ENCODE data around the gene SP140.
"Not testable (repeated sequence)": the region's sequence is repeated elsewhere in the genome, so short reads cannot be mapped to it uniquely, and the experiment has no call there.

The SP140 gene

DNA sequence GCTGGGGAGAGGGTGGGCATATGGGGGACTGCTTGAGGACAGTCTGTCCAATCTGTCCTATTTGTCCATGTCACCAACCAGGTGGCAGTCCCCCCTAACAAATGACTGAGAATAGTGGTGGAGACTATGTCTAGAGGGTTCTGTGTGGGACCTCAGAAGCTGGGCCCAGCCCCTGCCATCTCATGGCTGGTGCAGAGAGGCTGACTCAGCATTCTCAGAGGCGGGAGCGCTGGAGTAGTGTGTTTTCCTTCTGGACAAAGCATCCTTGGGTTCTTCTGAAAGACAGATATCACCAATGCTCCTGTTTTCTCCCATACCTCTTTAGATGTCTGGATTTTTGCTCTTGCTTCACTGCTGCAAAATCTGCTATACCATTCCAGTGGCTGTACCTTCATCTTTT is 57.4 kb downstream of the SP140 start:
- no CpG with 5 or more reads among the region's 2 CpGs for WGBS (ENCODE audit: insufficient coverage, insufficient read length)
- H3K9me3 ChIP-seq (ENCODE audit: control insufficient read depth, insufficient read depth, low read length): no peaks in the 10 kb centered on the region
- H3K4me3 ChIP-seq (ENCODE audit: low read length): no peak overlapping the region

DNA sequence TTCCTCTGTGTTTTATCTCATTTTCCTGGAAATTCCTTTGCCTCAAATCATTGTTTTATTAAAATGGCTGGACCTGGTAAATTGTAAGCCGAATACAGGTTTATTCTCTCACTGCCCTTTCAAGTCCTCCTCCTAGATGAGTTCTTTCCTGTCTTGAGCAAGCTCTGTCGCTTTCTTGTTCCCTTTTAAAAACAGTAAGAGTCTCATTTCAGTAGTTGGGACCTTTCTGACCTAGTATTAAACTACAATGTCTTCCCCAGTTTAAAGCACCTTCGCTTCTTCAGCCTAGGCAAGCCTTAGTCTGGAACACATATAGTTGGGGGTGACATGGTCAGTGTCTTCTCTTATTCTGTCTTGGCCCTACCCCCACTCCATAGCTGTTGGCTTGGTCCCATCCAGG is 60.5 kb downstream of the SP140 start:
- H3K4me3 ChIP-seq (ENCODE audit: low read length): no peak overlapping the region
- DNase-seq (ENCODE audit: low read depth, low spot score): no peak
- no peak overlapping the region for H3K27ac ChIP-seq (ENCODE audit: low read length)
- no peaks in the 10 kb centered on the region for H3K9me3 ChIP-seq (ENCODE audit: control insufficient read depth, insufficient read depth, low read length)
- H3K4me1 ChIP-seq (ENCODE audit: control insufficient read depth, insufficient read depth, low read length): no peaks in the 10 kb centered on the region
- H3K27me3 ChIP-seq (ENCODE audit: control insufficient read depth, insufficient read depth, low read length): no peaks in the 10 kb centered on the region
- no CpG with 5 or more reads among the region's 3 CpGs for WGBS (ENCODE audit: insufficient coverage, insufficient read length)
- no peaks in the 10 kb centered on the region for H3K36me3 ChIP-seq (ENCODE audit: control insufficient read depth, insufficient read depth, low read length)

More for the DNA sequence above, 57.4 kb downstream of the SP140 start:
- DNase-seq (ENCODE audit: low read depth, low spot score): no peak
- Histone ChIP-seq H3K27ac (ENCODE audit: low read length) (no peak overlapping the region), H3K4me1 (ENCODE audit: control insufficient read depth, insufficient read depth, low read length) (no peaks in the 10 kb centered on the region), H3K27me3 (ENCODE audit: control insufficient read depth, insufficient read depth, low read length) (no peaks in the 10 kb centered on the region), H3K36me3 (ENCODE audit: control insufficient read depth, insufficient read depth, low read length) (no peaks in the 10 kb centered on the region)

DNA sequence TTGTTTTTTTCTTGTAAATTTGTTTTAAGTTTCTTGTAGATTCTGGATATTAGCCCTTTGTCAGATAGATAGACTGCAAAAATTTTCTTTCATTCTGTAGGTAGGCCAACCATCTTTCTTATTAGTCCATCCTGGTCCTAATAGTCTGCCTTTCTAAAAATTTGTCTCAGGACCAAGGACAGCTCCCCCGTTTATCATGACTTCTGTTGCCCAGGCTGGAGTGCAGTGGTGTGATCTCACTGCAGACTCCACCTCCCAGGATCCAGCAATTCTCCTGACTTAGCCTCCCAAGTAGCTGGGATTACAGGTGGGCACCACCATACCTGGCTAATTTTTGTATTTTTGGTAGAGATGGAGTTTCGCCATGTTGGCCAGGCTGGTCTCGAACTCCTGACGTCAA is 63.8 kb downstream of the SP140 start:
- not testable (repeated sequence) for H3K4me1 ChIP-seq (ENCODE audit: control insufficient read depth, insufficient read depth, low read length); H3K36me3 ChIP-seq (ENCODE audit: control insufficient read depth, insufficient read depth, low read length); H3K27me3 ChIP-seq (ENCODE audit: control insufficient read depth, insufficient read depth, low read length); H3K4me3 ChIP-seq (ENCODE audit: low read length); H3K27ac ChIP-seq (ENCODE audit: low read length); H3K9me3 ChIP-seq (ENCODE audit: control insufficient read depth, insufficient read depth, low read length)
- WGBS (ENCODE audit: insufficient coverage, insufficient read length): no CpG with 5 or more reads among the region's 4 CpGs
- peak; percentile 11 for DNase-seq (ENCODE audit: low read depth, low spot score)

DNA sequence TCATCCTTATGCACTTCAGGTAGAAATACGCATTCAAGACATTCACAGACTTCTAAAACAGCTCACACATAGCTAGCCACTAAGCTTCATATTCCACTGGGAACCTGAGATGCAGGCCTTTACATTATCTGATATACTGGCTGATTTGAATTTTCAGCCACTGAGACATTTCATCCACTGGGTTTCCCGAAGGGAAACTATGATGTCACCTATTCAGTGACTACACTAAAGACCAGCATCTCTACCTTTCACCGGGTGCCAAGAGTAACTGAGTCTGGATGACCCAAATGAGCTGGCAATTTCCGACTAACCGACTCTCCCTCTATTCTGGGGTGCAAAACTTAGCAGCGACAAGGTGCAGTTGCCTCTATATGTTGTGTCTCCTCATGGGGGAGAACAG is 69.7 kb downstream of the SP140 start:
- no CpG with 5 or more reads among the region's 6 CpGs for WGBS (ENCODE audit: insufficient coverage, insufficient read length)
- no peaks in the 10 kb centered on the region for H3K9me3 ChIP-seq (ENCODE audit: control insufficient read depth, insufficient read depth, low read length)
- no peaks in the 10 kb centered on the region for H3K36me3 ChIP-seq (ENCODE audit: control insufficient read depth, insufficient read depth, low read length)
- no peak overlapping the region for H3K4me3 ChIP-seq (ENCODE audit: low read length)
- H3K4me1 ChIP-seq (ENCODE audit: control insufficient read depth, insufficient read depth, low read length): no peaks in the 10 kb centered on the region
- no peak overlapping the region for H3K27ac ChIP-seq (ENCODE audit: low read length)
- DNase-seq (ENCODE audit: low read depth, low spot score): no peak
- H3K27me3 ChIP-seq (ENCODE audit: control insufficient read depth, insufficient read depth, low read length): no peaks in the 10 kb centered on the region

DNA sequence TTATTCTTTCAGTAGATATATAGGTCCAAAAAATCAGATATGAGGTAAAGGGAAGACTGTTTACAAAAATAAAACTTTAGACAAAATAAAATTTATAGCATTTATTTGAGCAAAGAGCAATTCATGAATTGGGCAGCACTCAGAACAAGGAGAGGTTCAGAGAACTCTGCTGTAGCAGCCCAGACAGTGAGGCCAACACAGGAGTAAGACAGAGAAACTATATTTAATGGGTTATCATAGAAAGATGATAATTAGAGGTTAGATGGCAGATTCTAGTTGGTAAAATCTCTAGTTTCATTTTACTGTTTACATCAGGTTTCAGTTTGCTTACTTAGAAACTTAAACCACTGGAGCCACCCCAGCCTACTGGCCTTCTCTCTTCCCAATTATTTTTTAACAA is 71.4 kb downstream of the SP140 start:
- no peak overlapping the region for H3K27ac ChIP-seq (ENCODE audit: low read length)
- no peaks in the 10 kb centered on the region for H3K9me3 ChIP-seq (ENCODE audit: control insufficient read depth, insufficient read depth, low read length)
- H3K27me3 ChIP-seq (ENCODE audit: control insufficient read depth, insufficient read depth, low read length): no peaks in the 10 kb centered on the region
- no peaks in the 10 kb centered on the region for H3K36me3 ChIP-seq (ENCODE audit: control insufficient read depth, insufficient read depth, low read length)
- DNase-seq (ENCODE audit: low read depth, low spot score): no peak
- H3K4me3 ChIP-seq (ENCODE audit: low read length): no peak overlapping the region
- no peaks in the 10 kb centered on the region for H3K4me1 ChIP-seq (ENCODE audit: control insufficient read depth, insufficient read depth, low read length)

DNA sequence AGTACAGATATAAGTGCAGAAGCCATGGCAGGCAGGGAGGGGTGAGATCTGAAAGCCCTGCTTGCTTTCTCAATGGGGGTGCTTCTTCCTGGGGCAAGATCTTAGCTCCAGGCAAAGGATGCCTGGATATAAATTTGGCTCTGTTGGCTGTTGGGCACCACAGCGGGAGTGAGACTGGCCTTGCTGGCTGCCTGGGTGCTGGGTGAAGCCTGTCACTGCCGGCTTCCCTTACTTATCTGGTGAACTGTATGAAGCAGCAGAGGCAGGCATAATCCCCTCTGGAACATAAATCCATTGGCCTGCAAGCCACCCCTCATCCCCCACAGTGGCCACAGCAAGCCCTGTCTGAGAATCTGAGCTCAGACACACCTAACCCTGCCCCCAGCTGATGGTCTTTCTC is 74.1 kb downstream of the SP140 start:
- DNase-seq (ENCODE audit: low read depth, low spot score): no peak
- no peak overlapping the region for H3K4me3 ChIP-seq (ENCODE audit: low read length)
- H3K4me1 ChIP-seq (ENCODE audit: control insufficient read depth, insufficient read depth, low read length): no peaks in the 10 kb centered on the region
- no peaks in the 10 kb centered on the region for H3K9me3 ChIP-seq (ENCODE audit: control insufficient read depth, insufficient read depth, low read length)
- H3K27me3 ChIP-seq (ENCODE audit: control insufficient read depth, insufficient read depth, low read length): no peaks in the 10 kb centered on the region
- no peak overlapping the region for H3K27ac ChIP-seq (ENCODE audit: low read length)
- no CpG with 5 or more reads among the region's 2 CpGs for WGBS (ENCODE audit: insufficient coverage, insufficient read length)
- H3K36me3 ChIP-seq (ENCODE audit: control insufficient read depth, insufficient read depth, low read length): no peaks in the 10 kb centered on the region

DNA sequence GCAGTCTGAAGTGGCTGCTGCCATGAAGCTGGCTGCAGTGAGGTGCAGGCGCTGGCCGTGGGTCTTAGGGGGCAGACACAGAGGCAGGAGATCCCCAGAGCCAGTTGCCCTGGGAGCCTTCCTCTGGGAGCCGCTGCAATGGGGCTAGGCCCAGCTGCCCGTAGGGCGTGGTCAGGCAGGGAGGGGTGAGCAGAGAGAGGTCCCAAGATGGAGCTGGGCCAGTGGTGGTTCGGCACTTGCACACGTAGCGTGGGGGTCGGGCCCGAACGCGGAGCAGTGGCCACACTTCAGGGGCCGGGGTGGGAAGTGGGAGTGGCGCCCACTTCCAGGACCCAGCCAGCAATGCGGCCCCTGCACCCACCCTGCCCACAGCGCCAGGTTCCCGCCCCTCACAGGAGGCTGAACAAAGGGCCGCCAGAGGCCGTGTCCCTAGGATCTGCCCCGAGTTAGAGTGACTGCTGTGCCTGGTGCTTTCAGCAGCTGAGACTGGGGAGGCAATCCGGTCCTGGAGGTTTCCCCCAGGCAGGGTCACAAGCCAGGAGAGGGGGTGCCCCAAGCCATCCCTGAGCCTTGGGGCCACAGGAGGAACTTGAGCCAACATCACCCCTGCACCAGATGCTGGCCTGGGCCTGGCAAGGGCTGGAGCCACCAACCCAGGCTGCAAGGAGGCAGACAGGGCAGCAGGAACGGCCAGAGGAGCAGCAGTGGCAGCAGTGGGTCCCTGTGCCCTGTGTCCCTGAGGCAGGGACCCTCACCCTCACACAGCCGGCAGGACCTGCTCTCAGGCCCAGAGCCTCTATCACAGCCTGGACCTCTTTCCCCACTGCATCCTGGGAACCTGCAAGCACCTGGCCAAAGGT is 80.1 kb downstream of the SP140 start:
- no peak overlapping the region for H3K27ac ChIP-seq (ENCODE audit: low read length)
- H3K4me3 ChIP-seq (ENCODE audit: low read length): no peak overlapping the region
- H3K27me3 ChIP-seq (ENCODE audit: control insufficient read depth, insufficient read depth, low read length): no peaks in the 10 kb centered on the region
- H3K36me3 ChIP-seq (ENCODE audit: control insufficient read depth, insufficient read depth, low read length): no peaks in the 10 kb centered on the region
- H3K9me3 ChIP-seq (ENCODE audit: control insufficient read depth, insufficient read depth, low read length): no peaks in the 10 kb centered on the region; the same call in 1 of the 2 replicates
- no CpG with 5 or more reads among the region's 23 CpGs for WGBS (ENCODE audit: insufficient coverage, insufficient read length)
- no peaks in the 10 kb centered on the region for H3K4me1 ChIP-seq (ENCODE audit: control insufficient read depth, insufficient read depth, low read length)
- no peak for DNase-seq (ENCODE audit: low read depth, low spot score)

DNA sequence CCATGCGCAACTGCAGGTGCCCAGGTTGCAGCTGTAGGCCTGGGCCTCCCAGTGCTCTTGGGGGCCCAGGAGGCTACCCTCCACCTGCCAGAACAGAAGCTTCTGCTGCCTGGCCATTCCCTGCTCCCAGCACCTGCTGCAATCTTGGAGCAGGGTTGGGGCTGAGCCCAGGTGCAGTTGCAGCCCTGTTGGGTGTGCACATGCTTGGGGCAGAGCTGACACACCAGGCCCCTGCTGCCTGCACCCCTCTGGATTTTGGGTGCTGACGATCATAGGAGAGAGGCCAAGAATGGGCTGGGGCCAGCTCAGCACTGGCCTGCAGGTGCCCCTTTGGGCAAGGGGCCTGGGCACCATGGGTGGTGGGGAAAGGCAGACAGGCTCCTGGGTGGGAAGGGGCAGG is 80.9 kb downstream of the SP140 start:
- WGBS (ENCODE audit: insufficient coverage, insufficient read length): no CpG with 5 or more reads among the region's 2 CpGs
- no peaks in the 10 kb centered on the region for H3K27me3 ChIP-seq (ENCODE audit: control insufficient read depth, insufficient read depth, low read length)

DNA sequence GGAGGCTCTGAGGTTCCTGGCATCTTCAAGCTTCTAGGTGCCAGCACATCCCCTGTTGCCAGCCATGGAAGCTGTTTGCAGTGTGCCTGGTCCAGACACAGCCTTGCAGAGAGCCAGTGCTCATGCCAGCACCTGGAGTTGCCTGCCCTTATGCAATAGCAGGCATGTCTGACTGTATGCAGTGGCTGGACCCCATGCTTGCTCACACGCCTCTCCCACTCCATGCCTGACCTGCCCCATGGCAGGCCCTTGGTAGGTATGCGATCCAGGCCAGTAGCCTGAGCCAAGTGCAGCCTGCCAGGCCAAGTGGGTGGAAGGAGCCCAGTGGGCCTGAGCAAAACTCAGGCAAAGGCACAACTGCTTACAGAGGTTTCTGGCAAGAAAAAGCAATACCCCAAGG is 81.9 kb downstream of the SP140 start:
- Histone ChIP-seq H3K9me3 (ENCODE audit: control insufficient read depth, insufficient read depth, low read length) (no peaks in the 10 kb centered on the region; the same call in 1 of the 2 replicates), H3K27me3 (ENCODE audit: control insufficient read depth, insufficient read depth, low read length) (no peaks in the 10 kb centered on the region), H3K27ac (ENCODE audit: low read length) (no peak overlapping the region)

More for the DNA sequence above, 80.9 kb downstream of the SP140 start:
- H3K9me3 ChIP-seq (ENCODE audit: control insufficient read depth, insufficient read depth, low read length): no peaks in the 10 kb centered on the region; the same call in 1 of the 2 replicates
- no peak for DNase-seq (ENCODE audit: low read depth, low spot score)
- H3K36me3 ChIP-seq (ENCODE audit: control insufficient read depth, insufficient read depth, low read length): no peaks in the 10 kb centered on the region
- no peaks in the 10 kb centered on the region for H3K4me1 ChIP-seq (ENCODE audit: control insufficient read depth, insufficient read depth, low read length)
- H3K4me3 ChIP-seq (ENCODE audit: low read length): no peak overlapping the region
- no peak overlapping the region for H3K27ac ChIP-seq (ENCODE audit: low read length)

DNA sequence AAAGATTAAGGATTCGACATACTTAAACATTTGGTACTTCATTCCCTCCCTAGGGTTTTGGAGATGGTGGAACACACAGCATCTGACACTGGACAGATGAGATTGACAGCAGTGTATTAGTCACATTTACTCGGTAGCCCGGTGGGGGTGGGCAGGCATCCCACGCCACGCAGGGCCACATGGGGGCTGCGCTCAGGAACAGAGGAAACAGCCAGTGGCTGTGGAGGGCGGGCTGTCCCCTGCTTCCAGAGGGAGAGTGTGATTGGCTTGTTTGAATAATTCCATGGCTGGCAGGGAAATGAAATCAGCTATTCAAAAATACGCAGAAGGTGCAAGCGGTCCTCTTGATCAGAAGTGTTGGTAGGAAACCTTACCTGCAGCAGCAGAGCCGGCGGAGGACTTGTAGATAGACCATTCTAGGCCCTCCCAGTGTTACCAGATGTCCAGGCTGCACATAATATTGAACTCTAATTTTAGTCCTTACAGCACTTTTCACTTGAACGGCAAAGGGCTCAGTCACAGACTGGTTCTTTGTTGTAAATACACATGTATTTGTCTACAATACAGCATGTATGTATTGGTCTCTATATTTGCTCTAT is 83.0 kb downstream of the SP140 start:
- no peak overlapping the region for H3K27ac ChIP-seq (ENCODE audit: low read length)
- no peak for DNase-seq (ENCODE audit: low read depth, low spot score)
- WGBS (ENCODE audit: insufficient coverage, insufficient read length): no CpG with 5 or more reads among the region's 12 CpGs
- H3K27me3 ChIP-seq (ENCODE audit: control insufficient read depth, insufficient read depth, low read length): no peaks in the 10 kb centered on the region
- no peaks in the 10 kb centered on the region; the same call in 1 of the 2 replicates for H3K9me3 ChIP-seq (ENCODE audit: control insufficient read depth, insufficient read depth, low read length)
- no peaks in the 10 kb centered on the region for H3K36me3 ChIP-seq (ENCODE audit: control insufficient read depth, insufficient read depth, low read length)
- H3K4me1 ChIP-seq (ENCODE audit: control insufficient read depth, insufficient read depth, low read length): no peaks in the 10 kb centered on the region; the same call in 1 of the 2 replicates
- no peak overlapping the region for H3K4me3 ChIP-seq (ENCODE audit: low read length)

More for the DNA sequence above, 81.9 kb downstream of the SP140 start:
- no peak overlapping the region for H3K4me3 ChIP-seq (ENCODE audit: low read length)
- WGBS (ENCODE audit: insufficient coverage, insufficient read length): no CpG with 5 or more reads among the region's 2 CpGs
- H3K4me1 ChIP-seq (ENCODE audit: control insufficient read depth, insufficient read depth, low read length): no peaks in the 10 kb centered on the region; the same call in 1 of the 2 replicates
- no peak for DNase-seq (ENCODE audit: low read depth, low spot score)
- no peaks in the 10 kb centered on the region for H3K36me3 ChIP-seq (ENCODE audit: control insufficient read depth, insufficient read depth, low read length)
